Activated CD4-positive, alpha-beta T cell treated with anti-CD3 and anti-CD28 coated beads, Interleukin-2, Interleukin-6, amounts not matched to agents 100 ng/mL and 50 ng/mL, durations not matched to agents 16 hours and 8 hours (primary cell): Measurements from ENCODE around the gene HEPN1.

Source experiments
- DNase-seq: peaks from one replicate; pipeline ENCODE4 v3.0.0-alpha.2; 2020

Gene HEPN1

DNA sequence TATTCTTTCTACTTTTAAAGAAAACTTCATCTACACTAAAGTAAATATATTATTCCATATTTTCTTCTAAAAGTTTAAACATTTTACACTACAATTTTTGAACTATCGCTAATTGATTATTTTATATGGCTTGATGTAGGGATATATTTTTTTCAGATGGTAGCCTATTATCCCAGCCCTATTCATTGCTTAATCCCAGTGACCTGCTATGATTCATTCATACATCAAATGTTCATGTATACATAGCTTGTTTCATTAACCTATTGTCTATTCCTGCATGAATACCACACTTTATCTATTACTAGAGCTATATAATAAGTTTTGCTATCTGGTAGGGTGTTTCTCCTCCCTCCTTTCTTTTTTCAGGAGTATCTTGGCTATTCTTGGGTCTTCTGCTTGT is 16.4 kb upstream of the HEPN1 start:
- no peak for DNase-seq

DNA sequence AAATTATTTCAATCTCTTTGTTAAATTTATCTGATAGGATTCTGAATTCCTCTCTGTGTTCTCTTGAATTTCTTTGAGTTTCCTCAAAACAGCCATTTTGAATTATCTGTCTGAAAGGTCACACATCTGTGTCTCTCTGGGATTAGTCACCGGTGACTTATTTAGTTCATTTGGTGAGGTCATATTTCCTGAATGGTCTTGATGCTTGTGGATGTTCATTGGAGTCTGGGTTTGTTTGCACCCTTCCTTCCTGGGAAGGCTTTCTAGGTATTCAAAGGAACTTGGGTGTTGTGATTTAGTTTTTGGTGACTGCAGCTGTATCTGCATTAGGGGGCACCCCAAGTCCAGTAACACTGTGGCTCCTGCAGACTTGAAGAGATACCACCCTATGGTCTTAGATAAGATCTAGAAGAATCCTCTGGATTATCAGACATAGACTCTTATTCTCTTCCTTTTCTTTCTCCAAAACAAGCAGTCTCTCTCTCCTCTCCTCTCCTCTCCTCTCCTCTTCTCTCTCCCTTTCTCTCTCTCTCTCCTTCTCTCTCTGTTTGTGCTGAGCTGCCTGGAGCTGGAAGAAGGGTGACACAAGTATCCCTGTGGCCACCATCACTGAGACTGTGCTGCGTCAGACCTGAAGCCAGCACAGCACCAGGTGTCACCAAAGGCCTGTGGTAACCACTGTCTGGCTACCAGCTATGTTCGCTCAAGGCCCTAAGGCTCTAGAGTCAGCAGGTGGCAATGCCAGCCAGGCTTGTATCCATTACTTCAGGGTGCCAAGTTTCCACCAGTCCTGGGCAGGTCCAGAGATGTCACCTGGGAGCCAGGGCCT is 3.3 kb upstream of the HEPN1 start:
- DNase-seq: no peak

DNA sequence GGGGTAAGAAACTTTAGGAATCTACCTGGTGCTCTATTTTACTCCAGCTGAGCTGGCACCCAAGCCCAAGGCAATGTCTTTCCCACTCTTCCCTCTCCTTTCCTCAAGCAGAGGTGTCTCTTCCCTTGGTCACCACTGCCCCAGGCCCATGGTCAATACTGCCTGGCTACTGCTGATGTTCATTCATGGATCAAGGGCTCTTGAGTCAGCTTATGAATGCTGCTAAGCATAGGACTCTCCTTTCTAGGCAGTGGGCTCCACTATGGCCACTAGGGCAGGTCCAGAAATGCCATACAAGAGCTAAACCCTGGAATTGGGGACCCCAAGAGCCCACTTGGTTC is 2.7 kb upstream of the HEPN1 start:
- DNase-seq: no peak

DNA sequence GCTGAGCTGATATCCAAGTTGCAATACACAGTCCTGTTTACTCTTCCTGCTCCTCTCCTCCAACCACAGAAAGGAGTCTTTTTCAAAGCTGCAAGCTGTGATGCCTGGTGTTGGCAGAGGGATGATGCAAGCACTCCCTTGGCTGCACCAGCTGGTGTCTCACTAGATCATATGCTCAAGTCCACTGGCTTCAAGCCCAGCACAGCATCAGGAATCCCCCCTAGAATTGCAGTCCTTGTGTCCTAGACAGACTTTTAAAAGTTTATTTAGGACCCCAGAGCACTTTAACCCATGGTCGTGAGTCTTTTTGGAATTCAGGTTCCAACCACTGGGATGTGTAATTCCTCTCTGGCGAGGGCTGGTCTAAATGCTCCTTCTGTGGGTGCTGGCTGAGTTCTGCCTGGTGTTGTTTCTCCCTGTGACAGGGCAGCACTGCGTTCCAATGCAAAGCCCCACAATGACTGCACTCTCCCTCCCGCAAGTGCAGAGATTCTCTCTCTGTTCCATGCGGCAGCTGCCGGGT is 1.9 kb upstream of the HEPN1 start:
- no peak for DNase-seq

DNA sequence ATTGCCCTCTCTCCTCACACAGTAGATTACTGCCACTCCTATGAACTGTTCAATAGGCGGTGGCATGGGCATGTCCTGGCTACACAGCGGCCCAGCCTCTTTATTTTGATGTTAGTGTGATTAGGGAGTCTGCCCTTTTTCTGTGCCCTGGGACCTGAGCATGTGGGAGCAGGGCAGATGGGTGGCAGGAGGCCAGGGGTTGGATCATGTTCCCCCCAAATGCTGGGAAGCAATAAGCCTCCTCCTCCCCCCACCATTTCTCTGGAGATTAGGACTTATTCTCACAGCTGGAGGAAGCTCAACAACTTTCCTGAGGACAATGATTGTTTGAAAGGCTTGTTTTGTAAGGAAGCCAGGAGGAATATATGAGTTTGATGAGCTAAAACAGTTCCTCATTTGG is 848 bp downstream of the HEPN1 start:
- no peak for DNase-seq

DNA sequence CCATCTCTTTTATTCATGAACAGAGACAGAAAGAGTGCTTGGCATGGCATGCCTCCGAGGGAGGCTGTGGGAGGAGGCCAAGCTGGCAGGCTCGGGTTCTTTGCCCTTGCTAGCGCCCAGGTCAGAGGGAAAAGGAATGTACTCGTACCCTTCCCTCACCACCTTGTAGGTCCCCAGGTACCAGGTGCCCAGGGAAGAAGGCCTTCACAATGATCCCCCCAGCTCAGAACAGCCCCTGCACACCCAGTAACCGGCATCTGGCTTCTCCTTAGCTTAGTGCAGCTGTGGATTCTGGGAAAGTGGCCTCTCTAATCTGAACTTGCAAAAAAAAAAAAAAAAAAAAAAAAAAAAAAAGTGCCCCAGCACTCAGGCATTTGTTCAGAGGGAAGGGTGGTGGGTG is 1.3 kb downstream of the HEPN1 start:
- no peak for DNase-seq

DNA sequence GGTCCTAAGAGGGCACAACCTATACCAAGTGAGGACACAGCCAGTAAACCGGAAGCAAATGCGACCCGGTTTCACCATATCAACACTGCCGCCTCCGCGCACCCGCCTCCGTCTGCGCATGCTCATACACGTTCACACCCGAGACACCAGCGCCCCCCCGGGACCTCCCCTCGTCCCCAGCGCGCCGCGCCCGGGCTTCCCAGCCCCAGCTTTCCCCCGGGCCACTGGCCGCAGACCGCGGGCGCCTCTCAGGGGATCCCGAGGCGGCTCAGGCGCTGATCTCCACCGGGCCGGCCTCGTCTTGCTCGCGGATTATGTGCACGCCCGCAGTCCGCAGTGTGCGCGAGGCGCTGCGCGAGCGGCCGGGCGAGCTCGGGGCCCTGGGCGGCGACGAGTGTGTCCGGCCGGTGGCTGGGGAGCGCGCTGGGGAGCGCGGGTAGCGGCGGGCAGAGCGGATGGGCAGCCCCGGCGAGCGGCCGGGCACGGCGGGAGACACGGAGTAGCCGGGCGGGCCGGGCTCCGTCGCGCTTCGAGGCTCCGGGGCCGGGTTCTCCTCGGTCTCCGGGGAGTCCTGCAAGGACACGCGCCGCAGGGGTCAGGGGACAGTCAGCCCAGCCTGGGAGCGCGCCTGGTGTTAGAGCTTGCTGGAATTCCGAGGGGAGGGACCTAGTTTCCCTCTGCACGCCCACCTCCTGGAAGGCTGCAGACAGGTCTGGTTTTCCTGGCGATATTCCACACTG is 2.0 kb downstream of the HEPN1 start:
- peak; percentile 73 for DNase-seq

DNA sequence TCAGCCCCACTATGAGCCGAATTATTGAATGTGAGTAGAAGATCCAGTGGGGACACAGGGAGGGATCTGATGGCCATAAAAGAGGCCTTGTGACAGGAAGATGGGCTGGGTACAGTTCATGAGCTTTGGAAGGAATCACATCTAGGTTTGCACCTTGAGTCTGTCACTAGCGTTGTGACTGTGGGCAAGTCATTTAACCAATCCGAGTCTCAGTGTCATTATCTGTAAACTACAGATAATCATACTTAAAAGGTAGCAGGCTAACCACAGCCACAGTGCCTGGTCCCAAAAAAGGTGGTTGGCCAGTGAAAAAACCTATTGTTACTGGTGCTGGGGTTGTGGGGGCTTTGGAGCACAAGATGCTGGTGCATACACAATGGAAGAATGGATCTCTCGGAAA is 3.8 kb downstream of the HEPN1 start:
- no peak for DNase-seq

DNA sequence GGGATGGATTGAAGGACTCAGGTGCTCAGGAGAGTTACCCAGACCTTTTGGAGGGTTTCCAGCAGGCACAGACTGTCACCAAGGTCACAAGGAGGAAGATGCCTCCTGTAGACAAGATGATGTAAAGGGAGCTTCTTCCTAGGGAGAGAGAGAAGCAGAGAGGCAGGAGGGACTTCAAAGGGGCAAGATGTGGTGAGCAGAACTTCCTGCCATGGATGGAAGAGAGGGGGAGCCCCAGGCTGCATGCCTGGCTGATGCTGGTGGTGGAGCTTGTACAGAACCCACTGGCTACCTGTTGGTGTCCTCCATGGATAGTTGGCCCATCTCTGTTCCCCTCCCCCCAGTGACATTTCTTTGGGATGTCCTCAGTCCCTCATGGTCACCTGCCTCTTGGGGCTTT is 4.2 kb downstream of the HEPN1 start:
- DNase-seq: no peak

DNA sequence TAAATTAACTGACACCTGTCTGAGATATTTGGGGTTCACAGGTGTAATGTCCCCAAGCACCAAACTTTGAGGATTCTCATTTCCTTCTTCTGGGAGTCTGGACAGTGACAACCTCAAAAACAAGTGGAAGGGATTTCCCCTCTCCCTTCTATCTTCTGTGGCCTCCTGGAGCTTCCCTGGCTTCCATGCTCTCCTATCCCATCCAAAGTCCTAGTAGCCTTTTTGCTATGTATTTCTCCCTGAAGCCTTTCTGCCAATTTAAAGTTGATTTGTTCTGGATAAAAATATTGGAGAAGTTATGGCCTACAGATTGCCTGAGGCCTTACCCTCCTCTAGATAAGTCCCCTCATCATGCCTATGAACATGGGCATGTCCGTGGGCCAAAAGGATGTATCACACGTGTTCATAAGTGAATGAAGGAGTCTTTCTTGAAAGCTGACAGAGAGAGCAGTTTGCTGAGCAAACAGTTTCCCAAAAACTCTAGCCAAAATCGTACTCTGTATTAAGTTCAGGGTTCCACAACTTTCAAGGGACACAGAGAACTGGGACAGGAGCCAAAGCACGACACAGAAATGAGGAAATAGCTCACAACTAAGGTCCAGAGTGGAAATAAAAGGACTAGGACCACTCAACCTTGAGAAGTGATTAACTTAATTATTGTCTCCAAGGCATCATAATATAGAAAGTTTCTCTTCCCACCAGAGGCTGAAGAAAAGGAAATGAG is 10.1 kb downstream of the HEPN1 start:
- no peak for DNase-seq

DNA sequence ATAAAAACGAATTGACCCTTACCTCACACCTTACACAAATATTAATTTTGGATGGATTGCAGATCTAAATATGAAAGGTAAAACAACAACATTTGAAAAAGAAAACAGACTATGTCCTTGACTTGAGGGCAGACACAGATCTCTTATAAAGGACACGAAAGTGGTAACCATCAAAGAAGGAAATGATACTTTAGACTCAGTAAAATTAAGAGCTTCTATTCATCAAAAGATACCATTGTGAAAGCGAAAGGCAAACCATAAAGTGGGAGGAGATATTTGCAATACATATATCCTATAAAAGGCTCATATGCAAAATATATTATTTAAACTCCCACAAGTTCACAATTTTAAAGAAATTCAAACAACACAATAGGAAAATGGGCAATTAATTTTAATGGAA is 11.7 kb downstream of the HEPN1 start:
- DNase-seq: no peak

DNA sequence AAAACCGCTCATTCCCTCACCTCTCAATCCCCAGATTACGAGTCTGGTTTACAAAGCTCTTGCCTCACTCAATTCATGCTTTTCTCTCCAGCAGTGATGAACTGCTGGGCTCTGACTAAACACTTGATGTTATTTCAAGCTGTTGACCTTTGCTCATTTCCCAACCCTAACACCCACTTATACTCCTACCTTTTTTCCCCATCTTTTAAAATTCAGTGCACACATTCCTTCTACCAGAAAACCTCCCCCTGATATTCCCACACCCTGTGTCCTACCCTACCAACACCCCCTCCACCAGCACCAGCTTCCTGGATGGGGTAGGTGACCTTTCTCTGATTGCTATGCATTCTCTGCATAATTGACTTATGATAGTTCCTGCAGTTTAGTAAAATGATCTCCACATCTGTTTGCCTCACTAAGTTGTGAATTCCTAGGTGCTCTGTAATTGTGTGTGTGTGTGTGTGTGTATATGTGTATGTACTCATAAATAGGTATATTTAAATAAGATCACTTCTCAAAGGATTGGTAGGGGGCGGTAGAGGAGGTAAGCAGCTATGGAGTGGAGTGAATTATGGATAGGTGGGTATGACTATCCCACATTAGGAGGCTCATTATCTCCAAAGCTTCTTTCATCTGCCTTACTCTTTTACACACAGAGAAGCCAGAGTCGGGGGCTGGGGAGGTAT is 16.0 kb downstream of the HEPN1 start:
- no peak for DNase-seq

DNA sequence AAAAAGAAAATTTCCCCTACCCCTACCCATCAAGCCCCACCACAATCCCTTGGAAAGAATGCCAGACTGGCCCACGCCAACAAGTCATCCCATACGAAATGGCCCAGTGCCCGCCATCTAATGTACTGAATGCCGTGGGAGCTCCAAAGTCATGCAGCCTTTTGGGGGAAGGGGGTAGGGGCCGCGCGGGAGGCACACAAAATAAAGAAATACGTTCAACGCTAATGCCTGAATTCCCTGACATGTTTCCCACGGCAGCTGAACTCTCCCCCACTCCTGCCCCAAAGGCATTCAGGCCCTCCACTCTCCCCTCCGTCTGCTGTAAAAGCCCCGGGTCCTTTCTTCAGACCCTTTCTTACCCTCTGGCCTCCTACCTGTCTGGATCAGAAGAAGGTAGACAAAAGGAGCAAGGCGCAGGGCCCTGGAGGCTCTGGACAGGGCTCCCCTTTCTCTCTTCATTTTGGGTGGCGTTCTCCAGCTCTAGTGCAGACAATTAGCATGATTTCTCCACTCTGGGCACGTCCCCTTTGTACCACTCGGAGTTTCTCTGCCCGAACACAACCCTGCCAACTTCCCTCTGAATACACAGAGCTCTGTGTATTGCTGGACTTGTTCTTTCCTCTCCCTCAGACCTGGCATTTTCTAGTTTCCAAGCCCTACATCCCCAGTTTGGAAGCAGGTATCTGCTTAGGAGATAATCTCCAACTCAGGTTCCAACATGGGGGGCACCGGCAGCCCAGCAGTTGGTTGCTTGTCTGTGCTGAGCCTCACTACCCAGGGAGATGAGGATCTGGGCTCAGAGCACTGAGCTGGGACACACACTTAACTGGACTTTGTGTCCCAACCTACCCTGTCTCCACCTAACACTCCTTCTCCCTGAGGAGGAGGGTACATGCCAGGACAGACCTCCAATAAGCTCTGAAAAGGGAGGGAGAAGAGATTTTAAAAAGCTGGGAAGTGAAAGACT is 16.8 kb downstream of the HEPN1 start, which contains the start of gene HEPACAM:
HEPACAM (minus strand) TSS at position 500 of the 967 bp plus-strand sequence; CDS start at position 459, 41 bp downstream.
- no peak for DNase-seq

DNA sequence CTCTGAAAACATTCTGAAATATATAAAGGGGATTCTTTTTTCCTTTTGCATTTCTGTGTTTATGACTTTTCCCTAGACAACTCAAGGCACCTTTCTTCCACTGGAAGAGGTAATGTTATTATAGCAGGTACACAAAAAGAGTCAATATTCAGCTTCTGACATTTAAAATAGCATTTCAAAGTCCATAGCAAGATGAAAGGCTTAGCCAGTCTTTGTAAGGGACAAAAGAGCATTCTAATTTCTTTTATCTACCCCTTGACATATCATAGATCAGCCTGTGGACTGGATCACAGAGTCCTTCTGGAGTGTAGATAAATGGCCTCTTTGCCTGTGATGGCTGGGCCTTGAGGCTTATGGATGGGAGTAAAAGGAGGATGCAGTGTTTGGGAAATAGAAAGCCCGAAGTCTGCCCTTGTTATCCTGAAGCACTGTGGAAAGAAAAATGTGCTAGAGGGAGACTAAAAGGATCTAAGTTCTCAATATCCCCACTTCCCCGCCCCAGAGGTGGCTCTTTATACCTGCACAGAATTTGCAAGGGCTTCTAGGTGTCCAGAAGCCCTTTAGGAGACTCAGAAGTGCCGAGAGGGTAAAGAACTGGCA is 18.4 kb downstream of the HEPN1 start:
- DNase-seq: no peak

DNA sequence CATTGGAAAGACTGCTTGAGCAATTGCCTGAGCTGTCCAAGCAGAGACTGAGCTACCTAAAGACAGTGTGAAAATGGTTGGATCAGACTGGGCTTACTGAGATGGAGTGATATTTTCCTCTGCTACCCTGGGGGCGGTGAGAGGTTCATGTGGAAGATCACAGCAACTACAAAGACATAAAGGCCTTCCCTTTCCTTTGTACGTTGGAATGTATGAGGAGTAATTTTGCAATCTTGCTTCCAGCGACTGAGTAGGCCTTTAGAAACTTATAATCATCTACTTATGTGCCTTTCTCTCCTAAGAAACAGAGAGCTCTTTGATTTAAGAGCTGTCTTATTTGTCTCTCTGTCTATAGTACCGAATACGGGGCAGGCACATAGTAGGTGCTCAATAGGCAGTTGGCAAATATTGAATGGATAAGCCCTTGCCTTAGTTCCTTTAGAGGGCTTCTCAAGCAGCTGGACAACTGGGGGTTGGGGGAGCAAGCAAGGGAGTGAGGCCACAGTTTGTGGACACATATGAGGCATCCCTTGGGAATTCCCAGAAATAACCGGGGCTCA is 19.2 kb downstream of the HEPN1 start:
- no peak for DNase-seq

DNA sequence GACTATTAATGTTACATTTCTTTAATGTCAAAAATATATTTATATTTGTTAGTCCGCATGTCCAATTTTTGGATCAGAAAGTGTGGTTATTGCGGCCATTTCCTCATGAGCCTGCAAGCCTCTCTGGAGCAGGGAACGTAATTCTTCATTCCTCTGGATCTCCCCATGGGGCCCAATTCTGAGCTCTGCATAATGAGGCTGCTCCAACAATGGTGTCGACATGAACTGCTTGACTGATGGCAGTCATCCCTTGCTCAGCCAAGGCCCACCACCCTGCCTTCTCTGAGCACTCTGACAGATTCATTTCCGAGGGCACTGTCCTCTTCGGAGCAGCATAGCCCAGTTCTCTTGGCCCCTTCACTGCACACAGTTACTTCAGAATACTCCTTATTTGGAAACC is 19.9 kb downstream of the HEPN1 start:
- no peak for DNase-seq

DNA sequence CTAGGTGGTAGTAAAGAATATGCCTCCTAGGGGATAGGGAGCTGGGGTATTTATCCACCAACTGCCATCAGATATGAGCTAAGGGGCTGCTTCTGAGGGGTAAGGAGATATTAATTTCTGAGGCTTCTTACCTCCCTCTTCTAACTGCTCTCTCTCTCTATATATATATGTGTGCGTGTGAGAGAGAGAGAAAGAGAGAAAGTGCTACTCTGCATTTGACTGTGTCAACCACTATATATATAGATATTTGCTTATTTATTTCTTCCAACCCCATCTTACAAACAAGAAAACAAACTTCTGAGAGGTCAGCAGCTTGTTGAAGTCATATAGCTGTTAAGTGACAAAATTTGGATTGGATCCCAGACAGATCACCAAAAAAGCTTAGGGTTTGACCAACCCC is 22.7 kb downstream of the HEPN1 start:
- DNase-seq: no peak

DNA sequence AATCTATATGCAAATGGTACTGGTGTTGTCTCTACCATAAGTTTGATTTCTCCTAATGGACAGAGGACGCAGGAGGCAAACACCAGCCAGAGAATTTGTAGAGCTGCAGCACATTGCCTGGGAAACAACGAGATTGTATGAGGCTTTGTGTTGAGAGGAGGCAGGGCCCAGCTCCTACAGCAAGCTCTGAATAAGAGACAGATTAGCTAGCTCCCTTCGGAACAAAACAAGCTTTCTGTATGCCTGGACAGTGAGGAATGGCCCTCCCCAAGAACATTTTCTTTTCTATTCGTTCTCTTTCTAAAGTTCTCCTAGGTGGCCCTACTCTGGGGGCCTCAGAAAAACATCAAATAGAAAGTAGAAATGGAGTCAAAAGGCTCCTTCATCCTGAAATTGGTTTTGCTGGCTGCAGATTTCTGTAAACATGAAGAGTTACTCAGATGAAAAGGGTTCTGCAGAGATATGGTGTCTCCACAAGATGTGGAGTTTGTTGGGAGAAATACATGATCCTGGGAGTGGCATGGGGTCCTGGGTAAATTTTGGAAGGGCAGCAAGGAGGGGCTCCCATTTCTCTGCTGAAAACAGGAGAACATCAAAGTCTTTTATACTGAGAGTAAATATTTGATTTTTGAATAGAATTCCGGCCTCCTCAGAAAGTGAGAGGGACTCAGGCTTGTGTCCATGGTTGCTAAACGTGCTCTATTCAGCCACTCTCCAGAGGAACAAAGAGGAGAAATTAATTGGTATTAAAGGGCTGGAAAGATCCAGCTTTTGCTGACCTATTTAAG is 23.6 kb downstream of the HEPN1 start:
- no peak for DNase-seq

DNA sequence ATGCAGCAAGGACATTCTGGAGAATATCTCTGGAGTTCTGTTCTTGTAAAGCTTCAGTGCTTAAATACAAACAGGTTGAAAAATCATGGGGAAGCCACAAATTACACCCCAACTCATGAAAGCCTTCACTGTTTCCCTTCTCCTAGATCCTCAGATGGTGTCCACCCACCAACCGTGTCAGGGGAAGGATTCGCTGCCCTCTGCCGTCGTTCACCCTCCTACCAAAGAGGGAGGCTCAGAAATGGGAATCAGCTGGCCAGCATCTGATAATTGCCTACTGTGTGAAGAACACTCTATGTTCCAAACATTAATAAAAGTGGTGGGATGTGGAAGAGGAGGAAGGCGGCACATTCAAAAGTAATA is 24.2 kb downstream of the HEPN1 start:
- no peak for DNase-seq

DNA sequence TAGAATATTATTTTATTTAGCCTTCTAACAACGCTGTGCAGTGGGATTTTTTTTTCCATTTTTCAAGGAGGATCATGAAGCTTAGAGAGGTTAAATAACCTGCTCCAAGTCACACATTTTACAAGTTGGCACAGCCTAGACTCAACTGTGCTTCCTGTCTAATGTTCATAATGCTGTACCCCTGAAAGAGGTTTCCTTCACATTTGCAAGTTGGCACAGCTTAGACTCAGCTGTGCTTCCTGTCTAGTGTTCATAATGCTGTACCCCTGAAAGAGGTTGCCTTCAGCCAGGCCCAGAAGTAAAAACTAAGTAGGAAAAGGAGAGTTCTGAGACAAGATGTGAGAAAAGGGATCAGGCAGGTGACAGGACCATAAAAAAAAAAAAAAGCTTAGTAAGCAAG is 24.7 kb downstream of the HEPN1 start:
- no peak for DNase-seq
